Type B pancreatic cell (in vitro differentiated cells): Measurements from ENCODE around the gene GPRC5B. TPM values are rescaled to one million over a fixed set of nuclear protein-coding genes. Genes with fewer than 3 reads are reported as not detected.

Experiments used
- DNase-seq: peaks from one replicate; pipeline ENCODE4 v3.0.0; 2021; ENCODE audit warnings: mixed read lengths; ENCODE audit not compliant: unreplicated experiment; ENCODE audit errors: extremely low spot score
- H3K27ac Mint-ChIP-seq: 2 replicates; pipeline ENCODE4 v1.8.0; 2021; ENCODE audit warnings: mild to moderate bottlenecking, mixed read lengths
- H3K27me3 Mint-ChIP-seq: 2 replicates; pipeline ENCODE4 v1.8.0; 2021; ENCODE audit warnings: mixed read lengths
- H3K36me3 Mint-ChIP-seq: 2 replicates; pipeline ENCODE4 v1.8.0; 2021; ENCODE audit warnings: mixed read lengths
- H3K4me1 Mint-ChIP-seq: one replicate; pipeline ENCODE4 v1.8.0; 2021; ENCODE audit warnings: mixed read lengths; ENCODE audit not compliant: unreplicated experiment
- H3K4me3 Mint-ChIP-seq: 2 replicates; pipeline ENCODE4 v1.8.0; 2021; ENCODE audit warnings: mild to moderate bottlenecking, mixed read lengths
- H3K9me3 Mint-ChIP-seq: 2 replicates; pipeline ENCODE4 v1.8.0; 2021; ENCODE audit warnings: mixed read lengths
- total RNA-seq: library from RNA; stranded (reverse); gene quantifications from 2 replicates; pipeline ENCODE4 v1.2.1, GENCODE V29; 2021; ENCODE audit warnings: low replicate concordance
- TF ChIP-seq, protein P1 (sequence below): fragments of 200-600 bp; sonication (generic); conservative IDR thresholded peaks from 2 replicates; pipeline ENCODE4 v1.5.0; 2021; ENCODE audit warnings: antibody characterized with exemption, mild to moderate bottlenecking

The GPRC5B gene
- total RNA-seq, 1 donor from 2014 or later, result 53.8 TPM

- Mint-ChIP-seq H3K27ac (no peak overlapping the region), H3K27me3 (no peaks in the 10 kb centered on the region), H3K36me3 (peaks cover 3% of the 10 kb centered on the region), H3K4me3 (no peak overlapping the region), H3K9me3 (no peaks in the 10 kb centered on the region), H3K4me1 (no peaks in the 10 kb centered on the region)
- TF ChIP-seq, protein P1, sequence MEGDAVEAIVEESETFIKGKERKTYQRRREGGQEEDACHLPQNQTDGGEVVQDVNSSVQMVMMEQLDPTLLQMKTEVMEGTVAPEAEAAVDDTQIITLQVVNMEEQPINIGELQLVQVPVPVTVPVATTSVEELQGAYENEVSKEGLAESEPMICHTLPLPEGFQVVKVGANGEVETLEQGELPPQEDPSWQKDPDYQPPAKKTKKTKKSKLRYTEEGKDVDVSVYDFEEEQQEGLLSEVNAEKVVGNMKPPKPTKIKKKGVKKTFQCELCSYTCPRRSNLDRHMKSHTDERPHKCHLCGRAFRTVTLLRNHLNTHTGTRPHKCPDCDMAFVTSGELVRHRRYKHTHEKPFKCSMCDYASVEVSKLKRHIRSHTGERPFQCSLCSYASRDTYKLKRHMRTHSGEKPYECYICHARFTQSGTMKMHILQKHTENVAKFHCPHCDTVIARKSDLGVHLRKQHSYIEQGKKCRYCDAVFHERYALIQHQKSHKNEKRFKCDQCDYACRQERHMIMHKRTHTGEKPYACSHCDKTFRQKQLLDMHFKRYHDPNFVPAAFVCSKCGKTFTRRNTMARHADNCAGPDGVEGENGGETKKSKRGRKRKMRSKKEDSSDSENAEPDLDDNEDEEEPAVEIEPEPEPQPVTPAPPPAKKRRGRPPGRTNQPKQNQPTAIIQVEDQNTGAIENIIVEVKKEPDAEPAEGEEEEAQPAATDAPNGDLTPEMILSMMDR, result no peak
- no peak for DNase-seq
Observed at GRCh38 chr16:19823322-19823721, 61.3 kb downstream of the GPRC5B start.

- peak overlapping the region; percentile 3 for H3K27ac Mint-ChIP-seq
- H3K27me3 Mint-ChIP-seq, result no peaks in the 10 kb centered on the region
- H3K4me1 Mint-ChIP-seq, result no peaks in the 10 kb centered on the region
- no peak for DNase-seq
- TF ChIP-seq, protein P1, result no peak
- peaks cover 3% of the 10 kb centered on the region for H3K36me3 Mint-ChIP-seq
- H3K9me3 Mint-ChIP-seq, result no peaks in the 10 kb centered on the region
- no peak overlapping the region for H3K4me3 Mint-ChIP-seq
Observed at GRCh38 chr16:19822533-19822932, 62.1 kb downstream of the GPRC5B start.

DNA sequence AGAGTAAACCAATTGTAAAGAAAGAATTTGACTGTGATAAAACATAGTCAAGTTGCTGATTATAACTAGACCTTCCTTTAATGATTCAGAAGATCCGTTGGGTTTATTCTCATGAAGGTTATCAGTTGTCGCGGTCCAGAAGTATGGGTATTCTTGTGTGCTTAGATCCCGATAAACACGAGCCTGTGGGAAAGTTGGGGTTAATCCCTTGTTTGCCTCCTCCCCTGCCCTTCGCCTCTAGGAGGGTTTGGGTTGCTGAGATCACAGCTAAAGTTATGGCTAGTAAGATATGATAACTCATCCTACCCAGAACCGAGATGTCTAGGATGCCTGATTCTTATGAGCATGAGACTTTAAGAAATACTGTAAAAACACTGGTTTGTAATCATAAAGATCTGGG, 66.8 kb downstream of the GPRC5B start:
- peak; percentile 11 for DNase-seq
- Mint-ChIP-seq H3K4me1 (no peaks in the 10 kb centered on the region), H3K27me3 (no peaks in the 10 kb centered on the region), H3K36me3 (peaks cover 10% of the 10 kb centered on the region), H3K4me3 (no peak overlapping the region), H3K9me3 (peaks cover 7% of the 10 kb centered on the region), H3K27ac (no peak overlapping the region)
- TF ChIP-seq, protein P1, result no peak

DNA sequence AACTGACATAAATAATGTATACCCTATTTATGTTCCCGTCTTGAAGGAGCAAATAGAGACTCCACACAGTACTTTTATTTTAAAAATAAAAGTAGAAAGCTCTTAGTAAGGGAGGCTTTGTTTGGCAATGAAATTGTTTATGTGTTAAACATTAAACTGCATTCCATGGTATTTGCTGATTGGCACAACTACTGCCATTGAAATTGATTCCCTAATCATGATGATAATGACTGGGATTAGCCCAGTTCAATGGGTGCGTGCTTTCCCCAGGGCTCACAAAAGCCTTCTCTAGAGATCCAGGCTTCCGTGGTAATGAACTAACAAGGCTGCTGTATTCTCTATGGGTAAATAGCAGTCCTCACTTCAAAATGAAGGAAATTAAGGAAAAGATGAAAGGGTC, 67.5 kb downstream of the GPRC5B start:
- peaks cover 7% of the 10 kb centered on the region for H3K36me3 Mint-ChIP-seq
- H3K4me1 Mint-ChIP-seq, result no peaks in the 10 kb centered on the region
- no peak overlapping the region for H3K27ac Mint-ChIP-seq
- peak; percentile 2 for DNase-seq
- H3K27me3 Mint-ChIP-seq, result no peaks in the 10 kb centered on the region
- peaks cover 8% of the 10 kb centered on the region for H3K9me3 Mint-ChIP-seq
- TF ChIP-seq, protein P1, result no peak
- H3K4me3 Mint-ChIP-seq, result no peak overlapping the region

DNA sequence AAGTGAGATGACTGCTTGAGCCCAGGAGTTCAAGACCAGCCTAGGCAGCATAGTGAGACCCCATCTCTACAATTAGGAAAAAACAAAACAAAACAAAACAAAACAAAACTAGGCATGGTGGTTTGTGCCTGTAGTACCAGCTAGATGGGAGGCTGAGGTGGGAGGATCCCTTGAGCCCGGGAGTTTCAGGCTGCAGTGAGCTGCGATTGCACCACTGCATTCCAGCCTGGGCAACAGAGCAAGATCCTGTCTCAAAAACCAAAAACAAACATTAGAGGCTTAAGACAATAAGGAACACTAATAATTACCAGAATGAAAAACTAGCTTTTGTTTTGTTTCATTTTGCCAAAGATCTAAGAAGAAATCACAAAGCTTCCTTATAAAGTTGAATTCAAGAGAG, 69.2 kb downstream of the GPRC5B start:
- DNase-seq, result peak; percentile 2
- Mint-ChIP-seq H3K27ac (no peak overlapping the region), H3K36me3 (peaks cover 7% of the 10 kb centered on the region), H3K4me1 (no peaks in the 10 kb centered on the region), H3K4me3 (no peak overlapping the region), H3K9me3 (peaks cover 8% of the 10 kb centered on the region), H3K27me3 (no peaks in the 10 kb centered on the region)
- TF ChIP-seq, protein P1, result no peak

GRCh38 chr16:19812986-19813385, 71.7 kb downstream of the GPRC5B start:
- peak; percentile 7 for DNase-seq
- TF ChIP-seq, protein P1, result no peak
- H3K27me3 Mint-ChIP-seq, result no peaks in the 10 kb centered on the region
- no peak overlapping the region for H3K4me3 Mint-ChIP-seq
- no peak overlapping the region for H3K27ac Mint-ChIP-seq
- peaks cover 7% of the 10 kb centered on the region for H3K36me3 Mint-ChIP-seq
- peaks cover 8% of the 10 kb centered on the region for H3K9me3 Mint-ChIP-seq
- H3K4me1 Mint-ChIP-seq, result peaks cover 6% of the 10 kb centered on the region
